GM12865 (cell line): ENCODE results near the gene CFAP58.

Experiments
- DNase-seq: peaks from one replicate; pipeline ENCODE4 v3.0.0; 2010; ENCODE audit warnings: low read depth
- H3K4me3 ChIP-seq: 2 replicates; pipeline ENCODE4 v1.5.1; 2011; ENCODE audit warnings: mild to moderate bottlenecking, low read depth, low read length, control low read depth
- CTCF ChIP-seq: IDR thresholded peaks from 2 replicates; pipeline ENCODE4 v1.5.1; 2011; ENCODE audit warnings: low read length, control low read depth, low read depth, inconsistent platforms; ENCODE audit not compliant: insufficient read depth; ENCODE audit errors: missing control alignments

Gene CFAP58

GRCh38 chr10:104498347-104499081, 144.9 kb downstream of the CFAP58 start:
- DNase-seq = no peak
- H3K4me3 ChIP-seq = no peak overlapping the region
- no peak for TF ChIP-seq CTCF

- no peak overlapping the region for H3K4me3 ChIP-seq
- TF ChIP-seq CTCF = no peak
- DNase-seq = no peak
These were observed 147.8 kb downstream of the CFAP58 start for GRCh38 chr10:104501449-104501848.

GRCh38 chr10:104501864-104502579, 148.4 kb downstream of the CFAP58 start:
- H3K4me3 ChIP-seq = no peak overlapping the region
- no peak for DNase-seq
- no peak for TF ChIP-seq CTCF

- DNase-seq = no peak
- no peak for TF ChIP-seq CTCF
- no peak overlapping the region for H3K4me3 ChIP-seq
These were observed 149.3 kb downstream of the CFAP58 start for GRCh38 chr10:104502907-104503306.
